ENCODE data around the gene POLD1.

The POLD1 gene

DNA sequence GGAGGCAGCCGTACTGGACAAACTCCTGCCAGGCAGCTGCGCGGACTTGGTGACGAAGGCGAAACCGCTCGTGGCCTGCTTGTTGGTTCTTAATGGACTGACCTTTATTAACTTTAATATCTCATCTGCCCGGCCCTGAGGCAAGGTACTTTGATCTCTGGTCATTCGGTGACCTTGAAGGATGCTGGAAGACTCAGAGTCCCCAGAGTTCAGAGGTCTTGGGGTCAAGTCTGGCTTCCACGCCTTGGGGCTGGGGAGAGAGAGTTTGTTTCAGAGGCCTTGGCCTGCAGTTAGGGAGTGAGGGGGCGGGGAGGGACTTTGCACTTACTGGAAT, 82.5 kb downstream of the POLD1 start:
- no peak for DNase-seq (ENCODE audit: low read depth)

DNA sequence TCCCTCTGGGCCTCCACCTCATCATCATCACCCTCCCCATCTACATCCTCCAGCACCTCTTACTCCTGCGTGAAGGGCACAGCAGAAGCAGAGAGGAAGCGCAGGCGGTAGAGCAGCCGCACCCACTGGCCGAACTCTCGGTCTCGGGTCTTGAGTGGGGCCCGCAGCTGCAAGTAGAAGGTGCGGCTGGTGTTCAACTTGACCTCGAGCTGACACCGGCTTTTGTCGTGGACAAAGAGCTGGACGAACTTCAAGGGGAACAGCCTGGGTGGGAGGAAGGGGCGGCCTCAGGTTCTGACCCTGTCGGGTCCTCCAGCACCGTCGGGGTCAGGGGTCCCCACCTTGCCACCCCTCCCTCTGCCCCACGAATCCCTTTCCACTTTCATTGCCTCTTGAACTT, 83.4 kb downstream of the POLD1 start:
- DNase-seq (ENCODE audit: low read depth): no peak
